Measurements from ENCODE around the gene ADCY2. TPM values are rescaled to one million over a fixed set of nuclear protein-coding genes. Genes with fewer than 3 reads are reported as not detected.

Gene ADCY2
- polyA plus RNA-seq, 1 of the 3 experiments (the other 2 are of a cell fraction), result not detected

- ChIA-PET CTCF (interaction anchor here (0.5 to 3.7 kb wide), 14 partner anchors 10 to 1102 kb away, joined by 3 to 39 read pairs (median 4); partner anchors contain the start of gene CFAP90), POLR2A (no interaction called here)
- DNase-seq, result peak; percentile 49
- Histone ChIP-seq H3K9ac (no peak overlapping the region), H2AFZ (ENCODE audit: low read depth) (no peak overlapping the region), H3K9me3 (no peaks in the 10 kb centered on the region), H3K36me3 (replicated peaks in 1 of 2; ENCODE audit: control insufficient read depth in 1 of 2, insufficient read depth in 2 of 2, low read length in 1 of 2) (no peaks in the 10 kb centered on the region), H3K9me2 (no peaks in the 10 kb centered on the region), H3K27me3 (ENCODE audit: insufficient read depth) (peaks cover 40% of the 10 kb centered on the region; the same call in 1 of the 2 replicates), H4K20me1 (ENCODE audit: insufficient read depth) (no peaks in the 10 kb centered on the region), H3K4me1 (ENCODE audit: control insufficient read depth in 1 of 2, insufficient read depth in 2 of 2, low read depth in 1 of 2, low read length in 1 of 2) (peaks cover 0 to 2% of the 10 kb centered on the region in 2 experiments; a peak in 1 of 4 replicates), H3K27ac (ENCODE audit: low read depth in 2 of 2, low read length in 1 of 2) (no peak overlapping the region), H3K79me2 (ENCODE audit: insufficient read depth) (no peaks in the 10 kb centered on the region), H3K4me2 (no peak overlapping the region), H3K4me3 (ENCODE audit: low read depth in 2 of 2, low read length in 1 of 2) (no peak overlapping the region), H3F3A (replicated peaks; ENCODE audit: insufficient read depth) (no peaks in the 10 kb centered on the region)
- TF ChIP-seq RAD21 (IDR thresholded peaks at IDR 0.05; ENCODE audit: low read length) (peak; percentile 26; the same call in 1 of the 2 replicates), ZBTB33 (IDR thresholded peaks at IDR 0.05; ENCODE audit: borderline replicate concordance, low read depth) (no peak), CTCF (IDR thresholded peaks at IDR 0.05) (peak; percentile 54)
- WGBS (ENCODE audit: low lambda C conversion rate), result 5% methylated on average over 6 of the region's 6 CpGs
Observed at GRCh38 chr5:7827610-7828009, 431.7 kb downstream of the ADCY2 start.

DNA sequence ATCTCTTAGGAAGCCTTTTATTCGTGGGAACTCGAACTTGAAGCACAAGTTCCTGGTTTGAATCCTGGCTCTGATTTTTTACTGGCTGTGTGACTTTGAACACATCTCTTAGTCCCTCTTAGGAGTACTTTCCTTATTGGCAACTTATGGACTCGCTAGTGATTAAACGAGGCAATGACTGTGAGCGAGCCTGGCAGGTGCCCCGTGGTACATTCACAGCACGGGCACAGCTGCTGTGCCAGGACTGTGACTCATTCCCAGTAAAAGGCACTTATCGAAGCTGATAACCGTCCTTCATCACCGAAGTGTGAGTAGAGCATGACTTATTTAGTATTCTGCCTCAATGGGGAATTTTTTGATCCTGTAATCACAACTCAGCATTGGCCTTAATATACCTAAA, 432.3 kb downstream of the ADCY2 start:
- no peak overlapping the region for H3K4me2 ChIP-seq
- no peak overlapping the region for H3K4me3 ChIP-seq (ENCODE audit: low read depth in 2 of 2, low read length in 1 of 2)
- H3K27me3 ChIP-seq (ENCODE audit: insufficient read depth), result peaks cover 33% of the 10 kb centered on the region; the same call in 1 of the 2 replicates
- no peak overlapping the region for H2AFZ ChIP-seq (ENCODE audit: low read depth)
- no peaks in the 10 kb centered on the region for H3K9me3 ChIP-seq
- H3K79me2 ChIP-seq (ENCODE audit: insufficient read depth), result no peaks in the 10 kb centered on the region
- H3K4me1 ChIP-seq (ENCODE audit: control insufficient read depth in 1 of 2, insufficient read depth in 2 of 2, low read depth in 1 of 2, low read length in 1 of 2), result peaks cover 0 to 2% of the 10 kb centered on the region in 2 experiments; a peak in 1 of 4 replicates
- H3K36me3 ChIP-seq (replicated peaks in 1 of 2; ENCODE audit: control insufficient read depth in 1 of 2, insufficient read depth in 2 of 2, low read length in 1 of 2), result no peaks in the 10 kb centered on the region
- no peaks in the 10 kb centered on the region for H3K9me2 ChIP-seq
- POLR2A ChIA-PET, result no interaction called here
- no peak for DNase-seq
- CTCF ChIA-PET, result interaction anchor here (0.5 to 3.7 kb wide), 11 partner anchors 9 to 585 kb away, joined by 3 to 39 read pairs (median 6); no protein-coding TSS in a partner anchor
- no peaks in the 10 kb centered on the region for H4K20me1 ChIP-seq (ENCODE audit: insufficient read depth)
- H3K27ac ChIP-seq (ENCODE audit: low read depth in 2 of 2, low read length in 1 of 2), result no peak overlapping the region
- TF ChIP-seq EP300 (IDR thresholded peaks at IDR 0.05; ENCODE audit: borderline replicate concordance in 1 of 2, low read depth in 1 of 2, low read length in 1 of 2) (no peak), FOSL2 (IDR thresholded peaks at IDR 0.05; ENCODE audit: borderline replicate concordance, low read depth) (no peak), CTCF (IDR thresholded peaks at IDR 0.05) (no peak), IRF3 (IDR thresholded peaks at IDR 0.05; ENCODE audit: low read depth, low read length) (no peak)
- TF ChIP-seq, protein P1, sequence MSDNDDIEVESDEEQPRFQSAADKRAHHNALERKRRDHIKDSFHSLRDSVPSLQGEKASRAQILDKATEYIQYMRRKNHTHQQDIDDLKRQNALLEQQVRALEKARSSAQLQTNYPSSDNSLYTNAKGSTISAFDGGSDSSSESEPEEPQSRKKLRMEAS (IDR thresholded peaks at IDR 0.05; ENCODE audit: low read depth), result no peak
- WGBS (ENCODE audit: low lambda C conversion rate), result 22% methylated on average over 10 of the region's 10 CpGs
- no peak overlapping the region for H3K9ac ChIP-seq
- no peaks in the 10 kb centered on the region for H3F3A ChIP-seq (replicated peaks; ENCODE audit: insufficient read depth)

Data from SK-N-SH (cell line).